BE2C (cell line): ENCODE results near the gene ANGPTL4.
"Not testable (repeated sequence)": the region's sequence is repeated elsewhere in the genome, so short reads cannot be mapped to it uniquely, and the experiment has no call there.

Experiments
- DNase-seq: peaks from one replicate; pipeline ENCODE4 v3.0.0-alpha.2; 2020
- H3K27me3 ChIP-seq: fragments of 250-450 bp; sonication (Bioruptor Pico); 2 replicates; pipeline ENCODE4 v1.5.1; 2020; ENCODE audit warnings: mild to moderate bottlenecking
- H3K36me3 ChIP-seq: fragments of 250-450 bp; sonication (Bioruptor Pico); 2 replicates; pipeline ENCODE4 v1.5.1; 2020; ENCODE audit warnings: mild to moderate bottlenecking
- H3K4me1 ChIP-seq: fragments of 250-450 bp; sonication (Bioruptor Pico); 2 replicates; pipeline ENCODE4 v1.5.1; 2020
- H3K4me3 ChIP-seq: 2 replicates; pipeline ENCODE4 v1.5.1; 2011; ENCODE audit warnings: low read depth, low read length
- H3K9me3 ChIP-seq: fragments of 250-450 bp; sonication (Bioruptor Pico); 2 replicates; pipeline ENCODE4 v1.5.1; 2020
- CTCF ChIP-seq: IDR thresholded peaks from 2 replicates; pipeline ENCODE4 v1.5.1; 2012; ENCODE audit warnings: mild to moderate bottlenecking, low read depth, low read length

The ANGPTL4 gene

GRCh38 chr19:8401981-8402411 lies 38.0 kb downstream of the ANGPTL4 start:
- peaks cover 9% of the 10 kb centered on the region for H3K36me3 ChIP-seq
- no peak for DNase-seq
- H3K4me3 ChIP-seq: no peak overlapping the region
- no peak for TF ChIP-seq CTCF
- H3K4me1 ChIP-seq: 0 out of 2 replicates have a peak, but pooled peaks cover 4% of the 10 kb centered on the region
- H3K9me3 ChIP-seq: no peaks in the 10 kb centered on the region
- no peaks in the 10 kb centered on the region for H3K27me3 ChIP-seq

- no peak for TF ChIP-seq CTCF
- Histone ChIP-seq H3K36me3 (peaks cover 9% of the 10 kb centered on the region), H3K27me3 (no peaks in the 10 kb centered on the region), H3K9me3 (no peaks in the 10 kb centered on the region), H3K4me3 (no peak overlapping the region), H3K4me1 (no peaks in the 10 kb centered on the region)
- no peak for DNase-seq
These were observed 39.3 kb downstream of the ANGPTL4 start for GRCh38 chr19:8403098-8403819.

GRCh38 chr19:8403820-8404109 lies 39.8 kb downstream of the ANGPTL4 start:
- no peak for DNase-seq
- Histone ChIP-seq H3K36me3 (peaks cover 9% of the 10 kb centered on the region), H3K4me3 (no peak overlapping the region), H3K9me3 (no peaks in the 10 kb centered on the region), H3K4me1 (no peaks in the 10 kb centered on the region), H3K27me3 (no peaks in the 10 kb centered on the region)
- no peak for TF ChIP-seq CTCF

- H3K4me3 ChIP-seq: no peak overlapping the region
- H3K36me3 ChIP-seq: peaks cover 9% of the 10 kb centered on the region
- TF ChIP-seq CTCF: no peak
- H3K27me3 ChIP-seq: no peaks in the 10 kb centered on the region
- DNase-seq: no peak
- H3K9me3 ChIP-seq: no peaks in the 10 kb centered on the region
- H3K4me1 ChIP-seq: no peaks in the 10 kb centered on the region
These were observed 40.6 kb downstream of the ANGPTL4 start for GRCh38 chr19:8404391-8405151.

DNA sequence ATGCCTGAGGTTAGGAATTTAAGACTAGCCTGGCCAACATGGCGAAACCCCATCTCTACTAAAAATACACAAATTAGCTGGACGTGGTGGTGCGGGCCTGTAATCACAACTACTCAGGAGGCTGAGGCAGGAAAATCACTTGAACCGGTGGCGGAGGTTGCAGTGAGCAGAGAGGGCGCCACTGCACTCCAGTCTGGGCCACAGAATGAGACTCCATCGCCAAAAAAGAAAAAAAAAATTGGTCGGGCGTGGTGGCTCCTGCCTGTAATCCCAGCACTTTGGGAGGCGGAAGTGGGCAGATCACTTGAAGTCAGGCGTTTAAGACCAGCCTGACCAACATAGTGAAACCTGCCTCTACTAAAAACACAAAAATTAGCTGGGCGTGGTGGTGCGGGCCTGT lies 46.8 kb downstream of the ANGPTL4 start:
- H3K9me3 ChIP-seq, H3K4me1 ChIP-seq, DNase-seq, H3K27me3 ChIP-seq, H3K4me3 ChIP-seq, H3K36me3 ChIP-seq: not testable (repeated sequence)

DNA sequence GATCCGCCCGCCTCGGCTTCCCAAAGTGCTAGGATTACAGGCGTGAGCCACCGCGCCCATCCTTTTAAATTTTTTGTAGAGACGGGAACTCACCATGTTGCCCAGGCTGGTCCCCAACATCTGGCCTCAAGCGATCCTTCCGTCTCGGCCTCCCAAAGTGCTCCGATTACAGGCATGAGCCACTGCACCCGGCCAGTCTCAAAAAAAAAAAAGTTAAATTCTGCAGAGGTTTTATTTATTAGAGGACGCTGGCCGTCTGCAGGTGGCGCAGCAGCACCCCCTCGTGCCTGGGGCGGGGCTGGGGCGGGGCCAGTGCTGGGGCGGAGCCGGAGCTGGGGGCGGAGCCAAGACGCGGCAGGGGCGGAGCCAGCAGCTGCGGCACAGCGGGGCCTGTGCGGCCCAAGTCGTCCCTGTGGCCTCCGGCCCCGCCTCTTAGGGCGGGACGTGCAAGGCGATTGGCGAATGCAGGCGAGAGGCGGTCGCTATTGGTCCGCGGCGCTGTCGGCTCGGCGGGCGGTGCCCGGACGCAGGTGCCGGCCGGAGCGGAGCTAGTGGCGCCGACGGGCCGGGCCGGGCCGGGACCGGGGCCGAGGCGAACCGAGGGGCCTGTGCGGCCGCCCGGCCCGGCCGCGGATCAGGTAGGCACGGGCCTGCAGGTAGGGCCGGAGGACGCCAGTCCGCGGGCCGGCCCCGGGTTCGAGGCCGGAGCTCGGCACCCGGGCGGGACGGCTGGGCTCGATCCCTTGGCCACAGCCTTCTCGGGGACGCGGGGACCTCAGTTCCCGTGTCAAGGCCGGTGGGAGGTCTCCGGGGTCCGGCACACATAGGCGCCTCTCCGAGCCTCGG lies 49.1 kb downstream of the ANGPTL4 start, which contains the start of gene MARCHF2:
Gene MARCHF2, plus strand, starts transcription at position 523 of the 846 bp plus-strand sequence. CDS start 8,536 bp downstream, outside the sequence.
- peak; percentile 43 for TF ChIP-seq CTCF
- DNase-seq: peak; percentile 97
- H3K9me3 ChIP-seq: no peaks in the 10 kb centered on the region
- no peaks in the 10 kb centered on the region for H3K27me3 ChIP-seq
- H3K36me3 ChIP-seq: no peaks in the 10 kb centered on the region
- H3K4me3 ChIP-seq: peak within 1 kb of the TSS; percentile 64
- no peaks in the 10 kb centered on the region; the same call in 1 of the 2 replicates for H3K4me1 ChIP-seq
